ENCODE data around the gene ANKRD2. TPM values are rescaled to one million over a fixed set of nuclear protein-coding genes. Genes with fewer than 3 reads are reported as not detected.

The ANKRD2 gene
- total RNA-seq, 6 experiments from 2014 or later = 0.28 to 0.81 (median 0.50) TPM; not detected in 2

- 78% methylated on average over 12 of the region's 18 CpGs for WGBS (ENCODE audit: insufficient coverage, low coverage, low lambda C conversion rate, missing lambda C conversion rate)
These were observed 25.9 kb upstream of the ANKRD2 start for GRCh38 chr10:97546456-97547270.

GRCh38 chr10:97547271-97547600 lies 25.3 kb upstream of the ANKRD2 start:
- ATAC-seq (no peak), DNase-seq (peak in 1 of 3 donors; percentile 27)
- H3K36me3 ChIP-seq = no peaks in the 10 kb centered on the region
- intact Hi-C loops (cut with DNase I) = loop anchor here in 1 of 2 donors (10.0 kb wide), 1 partner anchor 82 kb away; no protein-coding TSS in a partner anchor
- no peak for TF ChIP-seq CTCF (IDR thresholded peaks at IDR 0.05)
- TF ChIP-seq POLR2A (IDR thresholded peaks at IDR 0.05) = no peak
- 71% methylated on average over 4 of the region's 4 CpGs for WGBS (ENCODE audit: insufficient coverage, low coverage, low lambda C conversion rate, missing lambda C conversion rate)
- no peak overlapping the region for H3K27ac ChIP-seq
- no peaks in the 10 kb centered on the region for H3K4me1 ChIP-seq
- H3K27me3 ChIP-seq = no peaks in the 10 kb centered on the region
- H3K9me3 ChIP-seq = no peaks in the 10 kb centered on the region
- H3K4me3 ChIP-seq = no peak overlapping the region

More at GRCh38 chr10:97546456-97547270, 25.9 kb upstream of the ANKRD2 start:
- H3K4me3 ChIP-seq = no peak overlapping the region
- TF ChIP-seq POLR2A (IDR thresholded peaks at IDR 0.05) (no peak), CTCF (IDR thresholded peaks at IDR 0.05) (no peak)
- ATAC-seq (no peak), DNase-seq (peak in 1 of 3 donors; percentile 37)
- no peaks in the 10 kb centered on the region for H3K4me1 ChIP-seq
- no peaks in the 10 kb centered on the region for H3K27me3 ChIP-seq
- intact Hi-C loops (cut with DNase I) = loop anchor here in 1 of 2 donors (10.0 kb wide), 1 partner anchor 82 kb away; no protein-coding TSS in a partner anchor
- no peak overlapping the region for H3K27ac ChIP-seq
- no peaks in the 10 kb centered on the region for H3K36me3 ChIP-seq
- no peaks in the 10 kb centered on the region for H3K9me3 ChIP-seq

GRCh38 chr10:97547962-97548361 lies 24.6 kb upstream of the ANKRD2 start:
- no peak overlapping the region for H3K4me3 ChIP-seq
- 68% methylated on average over 3 of the region's 4 CpGs for WGBS (ENCODE audit: insufficient coverage, low coverage, low lambda C conversion rate, missing lambda C conversion rate)
- no peak for TF ChIP-seq CTCF (IDR thresholded peaks at IDR 0.05)
- no peak for TF ChIP-seq POLR2A (IDR thresholded peaks at IDR 0.05)
- no peak for DNase-seq
- no peaks in the 10 kb centered on the region for H3K27me3 ChIP-seq
- no peaks in the 10 kb centered on the region for H3K4me1 ChIP-seq
- H3K27ac ChIP-seq = no peak overlapping the region
- no peaks in the 10 kb centered on the region for H3K9me3 ChIP-seq
- intact Hi-C loops (cut with DNase I) = loop anchor here in 1 of 2 donors (10.0 kb wide), 1 partner anchor 83 kb away; no protein-coding TSS in a partner anchor
- no peak for ATAC-seq
- H3K36me3 ChIP-seq = no peaks in the 10 kb centered on the region

- WGBS (ENCODE audit: insufficient coverage, low coverage, low lambda C conversion rate, missing lambda C conversion rate) = 81% methylated on average over 5 of the region's 13 CpGs
- H3K36me3 ChIP-seq = no peaks in the 10 kb centered on the region
- no peaks in the 10 kb centered on the region for H3K9me3 ChIP-seq
- no peak overlapping the region for H3K27ac ChIP-seq
- no peak overlapping the region for H3K4me3 ChIP-seq
- DNase-seq (peak in 1 of 3 donors; percentile 24), ATAC-seq (no peak)
- no peaks in the 10 kb centered on the region for H3K27me3 ChIP-seq
- no peaks in the 10 kb centered on the region for H3K4me1 ChIP-seq
- TF ChIP-seq POLR2A (IDR thresholded peaks at IDR 0.05) (no peak), CTCF (IDR thresholded peaks at IDR 0.05) (no peak)
- intact Hi-C loops (cut with DNase I) = loop anchor here in 1 of 2 donors (10.0 kb wide), 1 partner anchor 84 kb away; no protein-coding TSS in a partner anchor
These were observed 23.6 kb upstream of the ANKRD2 start for GRCh38 chr10:97548828-97549455.

Data from right lobe of liver (tissue), 6 donors.